AG04450 (cell line): Measurements from ENCODE around the gene DLL3. TPM values are rescaled to one million over a fixed set of nuclear protein-coding genes. Genes with fewer than 3 reads are reported as not detected.

Source experiments
- CTCF ChIA-PET: fragments of 300-600, 350-600 bp; formaldehyde crosslinking; extraction: SDS; loops from one replicate; lab custom pipeline; 2022; ENCODE audit warnings: antibody characterized with exemption, inconsistent platforms; lab: Charles Lee
- POLR2A ChIA-PET: fragments of 350-600 bp; formaldehyde crosslinking; extraction: SDS; loops from one replicate; lab custom pipeline; 2021; ENCODE audit warnings: antibody characterized with exemption, inconsistent platforms; lab: Yijun Ruan, JAX
- DNase-seq: peaks from one replicate; pipeline ENCODE4 v3.0.0-alpha.2; 2011; ENCODE audit warnings: low read depth, low spot score
- H3K27ac ChIP-seq: one replicate; pipeline ENCODE4 v1.5.1; 2012; ENCODE audit warnings: low read depth, low read length, control low read depth
- H3K27me3 ChIP-seq: one replicate; pipeline ENCODE4 v1.6.0; 2012; ENCODE audit warnings: low read length; ENCODE audit not compliant: control insufficient read depth, insufficient read depth
- H3K4me3 ChIP-seq: 2 replicates; pipeline ENCODE4 v1.5.1; 2011; ENCODE audit warnings: mild to moderate bottlenecking, low read depth, low read length, control low read depth
- H3K9me3 ChIP-seq: 2 replicates; pipeline ENCODE4 v1.5.1; 2012; ENCODE audit warnings: low read length; ENCODE audit not compliant: control insufficient read depth, insufficient read depth
- CTCF ChIP-seq: IDR thresholded peaks from 2 replicates; pipeline ENCODE4 v1.5.1; 2011; ENCODE audit warnings: low read depth, low read length, control low read depth, inconsistent platforms
- polyA plus RNA-seq: library from polyadenylated mRNA; depleted of rRNA; stranded (reverse); fragments of >200 nt; gene quantifications from 2 replicates; pipeline ENCODE4 v1.2.3, GENCODE V29; 2011

DLL3 gene
- polyA plus RNA-seq, 1 experiment, result 0.47 TPM

- Histone ChIP-seq H3K9me3 (peaks cover 5% of the 10 kb centered on the region; the same call in 1 of the 2 replicates), H3K27ac (no peak overlapping the region), H3K4me3 (peak overlapping the region; percentile 60), H3K27me3 (peaks cover 24% of the 10 kb centered on the region)
- CTCF ChIA-PET, result no interaction called here
- DNase-seq, result no peak
- POLR2A ChIA-PET, result interaction anchor here (1.0 to 1.2 kb wide), 2 partner anchors 62 to 71 kb away, joined by 4 read pairs; partner anchors contain the start of genes RPS16 and SUPT5H
- no peak for TF ChIP-seq CTCF
Observed at GRCh38 chr19:39506944-39507714, 8.4 kb downstream of the DLL3 start.

GRCh38 chr19:39507715-39508364 is 9.1 kb downstream of the DLL3 start:
- no peak for TF ChIP-seq CTCF
- DNase-seq, result no peak
- ChIA-PET CTCF (no interaction called here), POLR2A (interaction anchor here (1.0 to 1.2 kb wide), 2 partner anchors 63 to 72 kb away, joined by 4 read pairs; partner anchors contain the start of genes RPS16 and SUPT5H)
- Histone ChIP-seq H3K27me3 (peaks cover 24% of the 10 kb centered on the region), H3K4me3 (peak overlapping the region; percentile 60), H3K9me3 (peaks cover 5% of the 10 kb centered on the region; the same call in 1 of the 2 replicates), H3K27ac (no peak overlapping the region)

GRCh38 chr19:39508629-39509028 is 9.9 kb downstream of the DLL3 start:
- peaks cover 2% of the 10 kb centered on the region; the same call in 1 of the 2 replicates for H3K9me3 ChIP-seq
- no peak for DNase-seq
- ChIA-PET POLR2A (no interaction called here), CTCF (no interaction called here)
- no peak overlapping the region for H3K27ac ChIP-seq
- no peak overlapping the region for H3K4me3 ChIP-seq
- TF ChIP-seq CTCF, result no peak
- peaks cover 28% of the 10 kb centered on the region for H3K27me3 ChIP-seq

GRCh38 chr19:39509233-39509632 is 10.5 kb downstream of the DLL3 start:
- Histone ChIP-seq H3K27me3 (peaks cover 32% of the 10 kb centered on the region), H3K27ac (no peak overlapping the region), H3K9me3 (peaks cover 2% of the 10 kb centered on the region; the same call in 1 of the 2 replicates), H3K4me3 (no peak overlapping the region)
- POLR2A ChIA-PET, result no interaction called here
- no peak for DNase-seq
- no peak for TF ChIP-seq CTCF
- CTCF ChIA-PET, result no interaction called here

GRCh38 chr19:39512988-39513387 is 14.2 kb downstream of the DLL3 start:
- ChIA-PET POLR2A (no interaction called here), CTCF (interaction anchor here (0.7 to 1.4 kb wide), 2 partner anchors 27 to 551 kb away, joined by 4 read pairs; partner anchors contain the start of gene EID2)
- Histone ChIP-seq H3K9me3 (no peaks in the 10 kb centered on the region; the same call in 1 of the 2 replicates), H3K4me3 (no peak overlapping the region), H3K27ac (no peak overlapping the region), H3K27me3 (peaks cover 48% of the 10 kb centered on the region)
- TF ChIP-seq CTCF, result no peak
- DNase-seq, result no peak
